NT2/D1 (cell line): ENCODE results near the gene PLEKHB2.

Source experiments
- SUZ12 ChIP-seq: IDR thresholded peaks from 2 replicates; pipeline ENCODE4 v1.6.1; 2011; ENCODE audit not compliant: insufficient read length, insufficient read depth; ENCODE audit errors: extremely low read depth
- YY1 ChIP-seq: IDR thresholded peaks from 2 replicates; pipeline ENCODE4 v1.6.1; 2011; ENCODE audit not compliant: insufficient read length, insufficient read depth
- ZNF274 ChIP-seq: IDR thresholded peaks from 2 replicates; pipeline ENCODE4 v1.6.1; 2011; ENCODE audit warnings: mild to moderate bottlenecking, low read depth, low read length

DNA sequence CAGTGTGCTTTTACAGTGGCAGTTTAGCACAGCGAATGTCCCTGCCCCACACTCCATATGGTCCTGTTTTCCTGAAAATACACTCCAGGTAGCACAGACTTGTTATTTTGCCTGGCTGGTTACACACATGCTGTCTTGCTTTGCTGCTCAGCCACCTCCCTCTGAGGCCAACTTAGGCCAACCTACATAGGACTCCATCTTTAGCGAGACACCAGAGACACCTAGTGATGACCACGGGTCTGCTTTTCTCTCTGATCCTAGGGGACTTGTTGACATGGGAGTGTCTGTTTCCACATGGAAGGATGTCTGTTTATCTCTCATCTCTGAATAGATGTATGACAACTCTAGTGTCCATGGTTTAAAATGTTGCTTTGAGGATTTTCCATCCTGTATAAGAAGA is 43.3 kb downstream of the PLEKHB2 start:
- TF ChIP-seq SUZ12 (no peak), ZNF274 (no peak), YY1 (no peak)
